Measurements from ENCODE around the gene SCAPER.

SCAPER gene

DNA sequence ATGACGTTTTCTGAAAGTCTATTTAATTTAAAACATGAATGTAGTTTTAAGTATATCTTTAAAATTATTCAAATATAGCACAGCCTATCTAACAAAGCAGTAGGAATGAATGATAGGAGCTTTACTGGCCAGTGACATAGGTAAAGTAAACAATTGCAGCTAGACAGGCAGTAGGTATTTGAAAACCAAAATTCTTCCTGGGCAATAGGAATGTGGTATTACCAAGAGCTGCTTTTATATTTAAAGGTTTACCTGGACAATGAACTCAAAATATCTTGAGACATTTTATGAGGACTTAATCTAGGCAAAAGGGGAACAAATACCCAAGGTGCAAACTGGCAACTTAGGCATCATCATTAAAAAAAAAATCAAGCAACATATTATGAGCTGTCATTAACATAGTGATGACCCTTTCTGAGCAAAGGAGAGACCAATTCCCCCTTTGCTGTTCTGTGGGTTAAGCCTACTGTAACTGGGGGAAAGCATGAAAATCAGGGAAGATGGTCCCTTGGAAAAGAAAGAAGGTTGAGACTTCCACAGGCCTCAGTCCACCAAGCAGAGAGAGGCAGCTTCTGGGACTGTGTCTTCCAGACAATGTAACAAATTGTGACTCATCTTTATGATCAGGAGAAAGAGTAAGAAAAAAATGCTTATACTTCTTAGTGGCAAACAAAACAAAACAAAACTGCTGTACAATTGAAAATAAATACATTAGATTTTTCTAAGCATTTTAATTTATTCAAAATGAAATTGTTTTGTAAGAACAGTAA is 555.7 kb downstream of the SCAPER start:
- no peak for DNase-seq

DNA sequence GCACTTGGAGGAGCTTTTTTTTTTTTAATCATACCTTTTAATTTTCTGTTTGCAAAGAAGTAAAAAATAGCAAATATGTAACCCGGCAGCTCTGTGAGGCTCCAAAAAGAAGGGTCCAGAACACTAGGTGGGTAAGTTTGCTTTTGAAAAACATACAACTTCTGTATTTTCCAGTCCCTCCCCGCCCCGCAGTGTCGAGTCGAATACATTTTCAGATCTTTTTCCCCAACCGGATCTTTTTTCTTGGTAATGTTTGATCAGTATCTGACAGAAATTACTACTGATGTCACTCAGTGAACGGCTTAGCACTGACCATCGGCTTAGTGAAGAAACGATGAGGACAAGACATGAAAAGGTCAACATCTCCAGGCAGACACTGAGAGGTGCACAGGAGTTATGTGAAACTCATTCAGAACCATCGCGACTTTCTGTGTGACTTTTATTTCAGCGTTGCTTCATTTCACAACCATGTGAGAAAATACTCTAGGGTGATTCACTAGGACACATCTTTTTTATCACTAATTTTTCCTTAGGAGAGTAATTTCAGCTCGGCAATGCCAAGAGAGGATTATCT is 557.6 kb downstream of the SCAPER start:
- no peak for DNase-seq

DNA sequence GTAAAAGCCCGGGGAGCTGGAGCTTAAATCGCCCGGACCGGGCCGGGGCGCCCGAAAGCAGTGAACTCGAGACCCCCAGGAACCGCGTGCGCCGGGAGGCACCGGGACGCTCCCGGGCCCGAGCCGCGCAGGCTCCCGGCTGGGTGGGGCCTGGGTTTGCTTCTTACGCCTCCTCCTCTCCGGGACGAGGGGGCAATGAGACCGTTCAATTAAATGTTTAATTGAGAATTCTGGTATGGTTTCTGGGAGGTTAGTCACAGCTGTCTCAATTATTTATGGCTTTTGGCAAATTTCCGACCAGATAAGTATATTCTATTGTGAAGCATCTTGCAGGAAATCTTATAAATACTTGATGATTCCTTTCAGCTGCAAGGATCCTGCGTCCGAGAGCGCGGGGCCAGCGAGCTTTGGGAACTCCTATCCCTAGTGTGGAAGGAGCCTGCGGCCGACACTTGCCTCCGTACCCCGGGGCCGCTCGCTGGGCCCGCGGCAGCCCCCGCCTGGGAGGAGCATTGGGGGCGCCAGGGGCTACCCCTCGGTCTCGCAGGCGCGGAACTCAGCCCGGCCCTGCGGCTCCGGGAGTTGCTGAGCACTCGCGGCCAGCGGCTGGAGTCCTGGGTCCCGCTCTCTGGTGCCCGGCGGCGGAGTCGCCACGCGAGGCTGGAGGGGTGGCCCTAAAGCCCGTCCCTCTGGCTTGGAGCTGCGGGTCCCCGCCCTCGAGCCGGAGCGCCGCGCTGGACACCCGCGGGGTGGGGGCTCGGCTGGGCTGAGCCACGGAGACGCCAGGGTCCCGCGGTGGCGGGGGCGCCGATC is 558.3 kb downstream of the SCAPER start:
- DNase-seq: no peak

DNA sequence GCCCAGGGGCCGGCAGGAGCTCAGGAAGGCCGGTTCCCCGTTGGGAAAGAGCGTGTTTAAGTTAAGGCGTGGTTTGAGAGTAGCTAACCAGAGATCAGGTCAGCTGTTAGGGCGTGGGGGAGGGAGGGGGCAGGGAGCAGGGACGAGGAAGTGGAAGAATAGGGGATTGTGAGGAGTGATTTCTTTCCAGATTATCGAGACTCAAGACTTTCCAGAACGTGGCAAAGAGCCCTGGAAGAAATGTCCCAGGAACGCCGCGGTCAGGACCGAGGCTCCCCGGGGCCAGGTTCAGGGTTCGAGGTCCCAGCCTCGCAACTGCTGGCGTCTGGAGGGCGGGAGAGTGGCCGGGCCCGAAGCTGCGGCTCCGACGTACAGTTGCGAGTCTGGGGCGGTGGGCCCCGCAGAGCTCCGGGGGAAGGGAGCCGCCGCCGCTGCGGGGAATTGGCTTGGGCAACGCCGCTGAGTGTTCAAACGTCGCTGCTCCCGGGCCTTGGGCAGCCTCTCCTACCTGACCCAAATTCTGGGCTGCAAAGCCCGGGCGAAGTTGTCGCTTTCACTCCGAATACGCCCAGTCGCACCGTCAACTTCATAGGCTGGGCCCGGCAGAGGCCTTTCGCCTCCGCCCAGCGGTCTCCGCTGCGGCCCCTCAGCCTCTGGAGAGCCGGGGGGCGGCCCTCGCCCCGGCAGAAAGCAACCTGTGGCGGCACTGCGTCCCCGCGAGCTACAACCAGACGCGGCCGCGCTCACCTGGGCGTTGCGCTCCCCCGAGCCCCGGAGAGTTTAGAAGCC is 559.1 kb downstream of the SCAPER start:
- peak; percentile 48 for DNase-seq

GRCh38 chr15:76345583-76345879 is 559.6 kb downstream of the SCAPER start:
- DNase-seq: no peak

DNA sequence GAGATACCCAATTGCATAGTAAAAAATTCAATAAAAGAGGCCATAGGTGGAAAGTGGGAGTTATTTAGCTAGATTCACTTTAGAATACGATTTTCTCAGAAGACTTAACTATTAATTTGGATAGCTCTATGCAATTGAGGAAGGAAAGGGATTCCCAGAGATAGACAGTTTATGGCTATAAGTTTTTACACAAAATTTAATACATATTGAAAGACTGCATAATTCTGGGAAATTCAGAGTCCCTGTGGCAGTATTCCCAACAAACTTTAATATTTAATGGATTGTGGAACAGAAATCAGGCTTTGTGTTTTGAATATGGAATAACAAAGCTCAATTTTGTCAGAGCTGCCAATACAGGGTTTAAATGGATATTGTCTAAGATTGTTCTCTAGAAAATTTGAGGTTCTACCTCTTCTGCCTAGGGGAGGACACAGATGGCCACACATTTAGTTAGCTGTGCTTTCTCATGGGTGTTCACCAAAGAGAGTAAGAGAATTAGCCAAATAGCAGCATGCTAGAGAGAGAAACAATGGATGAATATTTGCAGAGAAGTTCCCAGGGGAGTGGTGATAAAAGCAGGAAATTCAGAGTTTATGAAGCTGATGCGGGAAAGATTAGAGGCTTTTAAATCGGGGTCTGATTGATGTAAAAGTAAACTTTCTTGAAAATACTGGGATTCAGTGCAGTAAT is 560.1 kb downstream of the SCAPER start:
- no peak for DNase-seq

GRCh38 chr15:76343313-76343996 is 561.7 kb downstream of the SCAPER start:
- no peak for DNase-seq

DNA sequence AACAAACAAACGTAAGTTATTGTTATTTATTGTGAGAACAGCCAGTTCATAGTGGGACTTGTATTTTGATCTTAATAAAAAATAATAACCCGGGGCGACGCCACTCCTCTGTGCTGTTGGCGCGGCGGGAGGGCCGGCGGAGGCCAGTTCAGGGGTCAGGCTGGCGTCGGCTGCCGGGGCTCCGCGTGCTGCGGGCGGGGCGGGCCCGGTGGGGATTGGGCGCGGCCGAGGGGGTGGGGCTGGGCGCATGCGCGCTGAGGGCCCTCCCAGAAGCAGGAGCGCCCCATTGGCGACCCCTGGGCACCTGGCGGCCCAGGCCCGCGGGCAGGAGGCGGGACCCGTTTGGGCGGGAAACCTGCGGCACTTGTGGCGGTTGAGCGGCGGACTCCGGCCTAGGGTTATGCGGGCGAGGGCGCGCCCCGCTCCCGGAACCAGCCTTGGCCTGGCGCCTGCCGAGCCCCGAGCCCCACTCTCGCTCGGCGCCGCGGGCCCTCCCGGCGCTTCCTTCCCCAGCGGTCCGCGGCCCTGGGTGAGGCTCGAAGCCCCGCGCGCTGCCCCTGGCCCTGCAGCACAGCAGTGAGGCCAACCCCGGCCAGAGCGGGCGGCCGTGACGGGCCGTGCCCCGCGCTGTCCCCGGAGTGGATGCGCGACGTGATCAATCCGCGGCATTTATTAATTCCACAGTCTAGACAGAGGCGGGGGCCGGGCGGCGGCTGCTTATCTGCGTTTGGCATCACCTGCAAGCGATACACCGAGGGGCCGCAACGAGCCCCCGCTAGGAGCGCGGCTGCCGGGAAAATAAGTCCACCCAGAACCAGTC is 562.5 kb downstream of the SCAPER start:
- peak; percentile 13 for DNase-seq

GRCh38 chr15:76342058-76342381 is 563.1 kb downstream of the SCAPER start:
- no peak for DNase-seq

GRCh38 chr15:76341366-76342057 is 563.6 kb downstream of the SCAPER start:
- peak; percentile 49 for DNase-seq

- peak; percentile 71 for DNase-seq
Measured at GRCh38 chr15:76340803-76341365, 564.3 kb downstream of the SCAPER start.

GRCh38 chr15:76340198-76340802 is 564.8 kb downstream of the SCAPER start:
- peak; percentile 55 for DNase-seq

GRCh38 chr15:76339305-76340197 is 565.6 kb downstream of the SCAPER start:
- peak; percentile 34 for DNase-seq

DNA sequence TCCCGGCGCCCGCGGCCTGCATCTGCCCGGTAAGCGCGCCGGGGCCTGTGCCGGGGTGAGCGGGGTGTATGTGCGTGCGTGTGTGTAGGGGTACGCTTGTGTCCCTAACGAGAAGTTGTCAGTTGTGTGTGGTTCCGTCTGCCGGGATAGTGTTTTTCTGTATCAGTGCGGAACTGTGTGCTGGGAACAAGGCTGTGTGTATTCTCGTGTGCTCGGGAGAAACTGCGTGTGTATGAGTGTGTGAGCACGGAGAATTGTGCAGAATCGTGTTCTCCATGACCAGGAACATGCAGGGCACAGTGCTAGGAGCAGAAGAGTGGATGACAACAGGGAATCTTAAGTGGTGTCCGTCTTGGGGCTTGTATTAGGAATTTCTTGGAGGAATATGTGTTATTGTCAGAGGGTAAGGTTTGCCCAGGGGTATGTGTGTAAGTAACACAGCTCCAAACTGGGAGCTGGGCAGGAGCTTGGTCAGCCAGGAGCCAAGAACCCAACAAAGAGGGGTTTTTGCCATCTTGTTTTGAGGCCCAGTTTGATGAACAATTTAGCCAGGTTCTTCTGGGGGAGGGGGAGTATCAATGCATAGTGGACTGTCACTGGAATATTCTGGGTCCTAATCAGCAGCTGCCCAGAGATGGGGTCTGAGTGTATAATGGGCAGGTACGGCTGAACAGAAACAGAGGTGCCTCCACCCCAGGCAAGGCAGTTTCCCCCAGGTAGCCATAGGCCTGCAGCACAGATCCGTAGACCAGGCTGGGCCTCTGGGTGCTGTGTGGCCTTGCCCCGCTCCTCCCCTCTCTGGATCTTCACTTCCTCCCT is 566.4 kb downstream of the SCAPER start:
- no peak for DNase-seq

- peak; percentile 58 for DNase-seq
Measured at GRCh38 chr15:76337696-76338485, 567.2 kb downstream of the SCAPER start.

DNA sequence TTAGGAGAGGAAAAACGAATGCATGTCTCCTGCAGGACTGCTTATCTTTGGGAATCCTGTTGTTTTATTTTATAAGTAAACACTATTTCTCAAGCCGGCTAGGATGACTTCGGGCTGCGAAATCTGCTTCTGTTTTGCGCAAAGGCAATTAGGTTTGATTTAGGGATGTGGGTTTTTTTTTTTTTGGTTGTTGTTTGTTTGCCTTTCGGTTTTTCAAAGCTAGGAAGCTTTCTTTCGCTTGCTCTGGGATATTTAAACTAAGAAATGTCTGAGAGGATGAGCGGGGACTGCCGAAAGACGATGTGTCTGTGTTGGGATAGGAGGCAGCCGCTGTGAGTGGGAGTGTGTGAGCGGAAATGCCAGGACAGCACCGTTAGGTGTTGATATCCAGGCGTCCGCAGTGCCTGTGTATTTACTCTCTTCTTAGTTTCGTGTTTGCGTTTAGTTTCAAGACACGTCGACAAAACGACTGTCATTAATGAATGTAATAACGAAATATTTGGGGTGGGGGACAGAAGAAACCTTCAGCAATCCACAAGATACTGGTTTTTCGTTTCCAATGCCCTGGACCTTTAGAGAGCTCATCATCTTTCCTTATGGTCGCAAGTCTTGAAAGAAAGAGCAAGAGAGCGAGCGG is 568.0 kb downstream of the SCAPER start:
- DNase-seq: peak; percentile 63
